ENCODE measurements around the gene RIC8A. TPM values are rescaled to one million over a fixed set of nuclear protein-coding genes. Genes with fewer than 3 reads are reported as not detected.

The RIC8A gene
- total and polyA plus RNA-seq, 4 donors, result 93.1 to 118 (median 101) TPM

DNA sequence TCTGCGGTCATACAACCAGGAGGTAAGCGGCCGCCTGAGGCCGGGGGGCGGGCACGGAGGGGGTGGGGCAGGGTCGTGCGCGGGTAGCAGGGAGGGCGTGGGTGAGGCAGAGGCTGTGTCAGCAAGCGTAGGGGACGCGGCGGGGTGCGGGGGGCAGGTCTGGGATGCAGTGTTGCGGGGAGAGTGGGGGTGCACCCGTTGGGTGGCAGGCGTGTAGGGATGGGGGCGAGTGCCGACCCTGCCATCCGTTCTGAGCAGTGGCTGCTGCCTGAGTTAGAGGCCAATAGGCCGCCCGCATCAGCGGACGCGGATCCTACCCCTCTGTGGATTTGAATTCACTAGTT lies 1.4 kb downstream of the RIC8A start:
- 0% methylated on average over 24 of the region's 26 CpGs for WGBS (ENCODE audit: insufficient coverage)
- Histone ChIP-seq H3K36me3 (ENCODE audit: control insufficient read depth, insufficient read depth, low read length) (peaks cover 71% of the 10 kb centered on the region), H3K4me3 (ENCODE audit: low read depth, low read length) (peak overlapping the region; percentile 98), H3K27ac (ENCODE audit: low read depth, low read length) (peak overlapping the region; percentile 100), H3K27me3 (ENCODE audit: control insufficient read depth, insufficient read depth, low read length) (no peaks in the 10 kb centered on the region), H3K9me3 (ENCODE audit: control insufficient read depth, insufficient read depth, low read length) (no peaks in the 10 kb centered on the region), H3K4me1 (ENCODE audit: control insufficient read depth, insufficient read depth, low read length) (peaks cover 45% of the 10 kb centered on the region)
- no peak for DNase-seq (ENCODE audit: low read depth in 4 of 6, low spot score in 6 of 6)

GRCh38 chr11:209275-210121 lies 2.0 kb downstream of the RIC8A start:
- H3K27ac ChIP-seq (ENCODE audit: low read depth, low read length), result no peak overlapping the region
- H3K4me3 ChIP-seq (ENCODE audit: low read depth, low read length), result peak overlapping the region; percentile 98
- no peaks in the 10 kb centered on the region for H3K9me3 ChIP-seq (ENCODE audit: control insufficient read depth, insufficient read depth, low read length)
- peaks cover 45% of the 10 kb centered on the region for H3K4me1 ChIP-seq (ENCODE audit: control insufficient read depth, insufficient read depth, low read length)
- peaks cover 71% of the 10 kb centered on the region for H3K36me3 ChIP-seq (ENCODE audit: control insufficient read depth, insufficient read depth, low read length)
- 59% methylated on average over 26 of the region's 29 CpGs for WGBS (ENCODE audit: insufficient coverage)
- DNase-seq (ENCODE audit: low read depth in 4 of 6, low spot score in 6 of 6), result no peak
- no peaks in the 10 kb centered on the region for H3K27me3 ChIP-seq (ENCODE audit: control insufficient read depth, insufficient read depth, low read length)

DNA sequence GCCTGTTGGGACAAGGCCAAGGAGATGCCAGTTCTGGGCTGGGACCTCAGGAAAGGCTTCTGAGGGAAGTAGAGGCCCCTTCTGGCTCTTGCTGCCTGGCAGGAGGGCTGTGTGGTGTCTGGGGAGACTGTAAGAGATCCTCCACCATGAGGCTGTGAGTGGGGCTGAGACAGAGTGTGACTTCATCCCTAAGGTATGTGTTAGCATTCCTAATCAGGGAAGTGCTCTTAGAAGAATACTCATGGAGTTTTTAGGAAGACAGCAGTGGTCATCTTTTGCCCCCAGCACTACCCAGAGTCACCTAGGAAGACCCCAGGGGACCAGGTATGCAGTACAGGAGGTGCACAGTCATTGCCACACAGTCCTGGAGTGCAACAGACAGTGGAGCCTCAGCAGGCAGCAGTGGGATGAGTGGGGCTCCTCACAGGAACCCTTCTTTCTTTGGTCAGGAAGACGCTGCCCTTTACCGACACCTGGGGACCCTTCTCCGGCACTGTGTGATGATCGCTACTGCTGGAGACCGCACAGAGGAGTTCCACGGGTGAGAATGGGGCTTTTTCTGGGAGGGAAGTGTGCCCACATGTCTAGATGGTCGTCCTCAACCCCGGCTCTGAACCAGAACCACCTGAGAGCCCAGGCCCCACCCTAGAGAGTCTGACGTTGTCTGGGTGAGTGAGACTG lies 2.8 kb downstream of the RIC8A start:
- Histone ChIP-seq H3K36me3 (ENCODE audit: control insufficient read depth, insufficient read depth, low read length) (peaks cover 71% of the 10 kb centered on the region), H3K4me1 (ENCODE audit: control insufficient read depth, insufficient read depth, low read length) (peaks cover 42% of the 10 kb centered on the region), H3K27me3 (ENCODE audit: control insufficient read depth, insufficient read depth, low read length) (no peaks in the 10 kb centered on the region), H3K27ac (ENCODE audit: low read depth, low read length) (no peak overlapping the region), H3K9me3 (ENCODE audit: control insufficient read depth, insufficient read depth, low read length) (no peaks in the 10 kb centered on the region), H3K4me3 (ENCODE audit: low read depth, low read length) (peak overlapping the region; percentile 98)
- DNase-seq (ENCODE audit: low read depth in 4 of 6, low spot score in 6 of 6), result no peak
- WGBS (ENCODE audit: insufficient coverage), result 92% methylated on average over 4 of the region's 9 CpGs

- Histone ChIP-seq H3K4me3 (ENCODE audit: low read depth, low read length) (no peak overlapping the region), H3K27ac (ENCODE audit: low read depth, low read length) (no peak overlapping the region), H3K36me3 (ENCODE audit: control insufficient read depth, insufficient read depth, low read length) (peaks cover 71% of the 10 kb centered on the region), H3K4me1 (ENCODE audit: control insufficient read depth, insufficient read depth, low read length) (peaks cover 37% of the 10 kb centered on the region), H3K27me3 (ENCODE audit: control insufficient read depth, insufficient read depth, low read length) (no peaks in the 10 kb centered on the region), H3K9me3 (ENCODE audit: control insufficient read depth, insufficient read depth, low read length) (no peaks in the 10 kb centered on the region)
- DNase-seq (ENCODE audit: low read depth in 4 of 6, low spot score in 6 of 6), result no peak
- 94% methylated on average over 4 of the region's 5 CpGs for WGBS (ENCODE audit: insufficient coverage)
Observed at GRCh38 chr11:210803-211180, 3.3 kb downstream of the RIC8A start.

DNA sequence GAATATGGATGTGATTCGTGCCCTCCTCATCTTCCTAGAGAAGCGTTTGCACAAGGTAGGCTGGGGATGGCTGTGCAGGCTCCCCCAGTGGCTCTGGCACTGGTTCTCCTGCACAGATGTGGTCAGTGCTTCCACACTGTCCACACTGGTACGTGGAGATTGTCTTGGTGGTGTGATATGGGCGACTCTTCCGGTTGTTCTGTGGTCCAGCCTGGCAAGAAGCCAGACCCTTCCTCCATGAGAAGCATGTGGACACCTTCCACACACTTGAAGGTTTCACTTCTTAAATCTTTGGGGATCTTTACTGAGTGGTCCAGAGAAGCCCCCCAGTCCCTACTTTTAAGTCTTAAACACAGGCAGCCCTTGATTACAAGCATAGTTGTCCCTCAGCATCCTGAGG lies 3.8 kb downstream of the RIC8A start:
- Histone ChIP-seq H3K4me3 (ENCODE audit: low read depth, low read length) (no peak overlapping the region), H3K36me3 (ENCODE audit: control insufficient read depth, insufficient read depth, low read length) (peaks cover 70% of the 10 kb centered on the region), H3K27me3 (ENCODE audit: control insufficient read depth, insufficient read depth, low read length) (no peaks in the 10 kb centered on the region), H3K9me3 (ENCODE audit: control insufficient read depth, insufficient read depth, low read length) (no peaks in the 10 kb centered on the region), H3K4me1 (ENCODE audit: control insufficient read depth, insufficient read depth, low read length) (peaks cover 32% of the 10 kb centered on the region), H3K27ac (ENCODE audit: low read depth, low read length) (no peak overlapping the region)
- DNase-seq (ENCODE audit: low read depth in 4 of 6, low spot score in 6 of 6), result no peak
- WGBS (ENCODE audit: insufficient coverage), result 86% methylated on average over 2 of the region's 5 CpGs

DNA sequence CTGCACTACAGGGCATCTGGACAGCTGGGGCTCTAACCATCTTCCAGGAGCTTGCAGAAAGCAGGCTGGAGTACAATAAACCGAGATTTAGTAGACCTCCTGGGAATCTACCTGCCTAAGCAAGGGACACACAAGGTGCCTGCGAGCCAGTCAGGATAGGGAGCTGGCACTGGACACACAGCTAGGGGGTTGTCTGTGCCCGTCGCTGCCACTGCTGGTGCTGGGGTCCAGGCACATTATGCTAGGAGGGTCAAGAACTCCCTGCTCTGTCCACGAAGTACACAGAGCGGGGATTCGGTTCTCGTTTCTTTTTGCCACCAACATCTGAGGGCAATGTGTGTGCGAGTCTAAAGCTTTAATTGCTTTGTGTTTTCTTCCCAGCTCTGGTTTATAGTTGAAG lies 4.2 kb downstream of the RIC8A start:
- Histone ChIP-seq H3K9me3 (ENCODE audit: control insufficient read depth, insufficient read depth, low read length) (no peaks in the 10 kb centered on the region), H3K27me3 (ENCODE audit: control insufficient read depth, insufficient read depth, low read length) (no peaks in the 10 kb centered on the region), H3K4me3 (ENCODE audit: low read depth, low read length) (no peak overlapping the region), H3K36me3 (ENCODE audit: control insufficient read depth, insufficient read depth, low read length) (peaks cover 70% of the 10 kb centered on the region), H3K27ac (ENCODE audit: low read depth, low read length) (no peak overlapping the region), H3K4me1 (ENCODE audit: control insufficient read depth, insufficient read depth, low read length) (peaks cover 28% of the 10 kb centered on the region)
- DNase-seq (ENCODE audit: low read depth in 4 of 6, low spot score in 6 of 6), result no peak
- WGBS (ENCODE audit: insufficient coverage), result 87% methylated on average over 5 of the region's 9 CpGs

- Histone ChIP-seq H3K4me3 (ENCODE audit: low read depth, low read length) (no peak overlapping the region), H3K9me3 (ENCODE audit: control insufficient read depth, insufficient read depth, low read length) (no peaks in the 10 kb centered on the region), H3K27ac (ENCODE audit: low read depth, low read length) (no peak overlapping the region), H3K4me1 (ENCODE audit: control insufficient read depth, insufficient read depth, low read length) (peaks cover 26% of the 10 kb centered on the region), H3K36me3 (ENCODE audit: control insufficient read depth, insufficient read depth, low read length) (peaks cover 66% of the 10 kb centered on the region), H3K27me3 (ENCODE audit: control insufficient read depth, insufficient read depth, low read length) (no peaks in the 10 kb centered on the region)
- DNase-seq (ENCODE audit: low read depth in 4 of 6, low spot score in 6 of 6), result no peak
- WGBS (ENCODE audit: insufficient coverage), result 99% methylated on average over 10 of the region's 17 CpGs
Observed at GRCh38 chr11:212150-213100, 4.9 kb downstream of the RIC8A start.

DNA sequence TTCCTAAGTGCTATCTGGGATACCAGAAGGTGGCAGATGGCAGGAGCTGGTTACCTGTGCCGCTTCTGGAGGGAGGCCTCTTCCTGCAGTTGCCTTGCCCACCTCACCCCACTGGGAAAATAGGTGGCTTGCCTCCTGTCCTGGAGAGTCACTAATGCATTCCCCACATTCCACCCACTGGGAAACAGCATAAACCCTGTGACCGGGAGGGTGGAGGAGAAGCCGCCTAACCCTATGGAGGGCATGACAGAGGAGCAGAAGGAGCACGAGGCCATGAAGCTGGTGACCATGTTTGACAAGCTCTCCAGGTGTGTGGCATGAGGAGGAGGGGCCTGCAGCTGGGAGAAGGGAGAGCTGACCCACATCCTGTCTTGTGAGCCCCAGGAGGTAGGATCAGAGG lies 5.6 kb downstream of the RIC8A start:
- Histone ChIP-seq H3K27me3 (ENCODE audit: control insufficient read depth, insufficient read depth, low read length) (no peaks in the 10 kb centered on the region), H3K4me3 (ENCODE audit: low read depth, low read length) (no peak overlapping the region), H3K36me3 (ENCODE audit: control insufficient read depth, insufficient read depth, low read length) (peaks cover 66% of the 10 kb centered on the region), H3K9me3 (ENCODE audit: control insufficient read depth, insufficient read depth, low read length) (no peaks in the 10 kb centered on the region), H3K27ac (ENCODE audit: low read depth, low read length) (no peak overlapping the region), H3K4me1 (ENCODE audit: control insufficient read depth, insufficient read depth, low read length) (peaks cover 23% of the 10 kb centered on the region)
- DNase-seq (ENCODE audit: low read depth in 4 of 6, low spot score in 6 of 6), result no peak
- whole genome bisulfite sequencing (ENCODE audit: insufficient coverage), result 97% methylated on average over 3 of the region's 4 CpGs

GRCh38 chr11:214083-214482 lies 6.6 kb downstream of the RIC8A start:
- peaks cover 72% of the 10 kb centered on the region for H3K36me3 ChIP-seq (ENCODE audit: control insufficient read depth, insufficient read depth, low read length)
- 88% methylated on average over 7 of the region's 7 CpGs for WGBS (ENCODE audit: insufficient coverage)

More at GRCh38 chr11:214083-214482, 6.6 kb downstream of the RIC8A start:
- Histone ChIP-seq H3K27ac (ENCODE audit: low read depth, low read length) (no peak overlapping the region), H3K9me3 (ENCODE audit: control insufficient read depth, insufficient read depth, low read length) (no peaks in the 10 kb centered on the region), H3K4me1 (ENCODE audit: control insufficient read depth, insufficient read depth, low read length) (peaks cover 18% of the 10 kb centered on the region), H3K4me3 (ENCODE audit: low read depth, low read length) (no peak overlapping the region), H3K27me3 (ENCODE audit: control insufficient read depth, insufficient read depth, low read length) (no peaks in the 10 kb centered on the region)
- DNase-seq (ENCODE audit: low read depth in 4 of 6, low spot score in 6 of 6), result no peak
